AG04450 (cell line): ENCODE results near the gene TCEANC2. TPM values are rescaled to one million over a fixed set of nuclear protein-coding genes. Genes with fewer than 3 reads are reported as not detected.

ENCODE experiments used
- CTCF ChIA-PET: fragments of 300-600, 350-600 bp; formaldehyde crosslinking; extraction: SDS; loops from one replicate; lab custom pipeline; 2022; ENCODE audit warnings: antibody characterized with exemption, inconsistent platforms; lab: Charles Lee
- POLR2A ChIA-PET: fragments of 350-600 bp; formaldehyde crosslinking; extraction: SDS; loops from one replicate; lab custom pipeline; 2021; ENCODE audit warnings: antibody characterized with exemption, inconsistent platforms; lab: Yijun Ruan, JAX
- DNase-seq: peaks from one replicate; pipeline ENCODE4 v3.0.0-alpha.2; 2011; ENCODE audit warnings: low read depth, low spot score
- H3K27ac ChIP-seq: one replicate; pipeline ENCODE4 v1.5.1; 2012; ENCODE audit warnings: low read depth, low read length, control low read depth
- H3K27me3 ChIP-seq: one replicate; pipeline ENCODE4 v1.6.0; 2012; ENCODE audit warnings: low read length; ENCODE audit not compliant: control insufficient read depth, insufficient read depth
- H3K4me3 ChIP-seq: 2 replicates; pipeline ENCODE4 v1.5.1; 2011; ENCODE audit warnings: mild to moderate bottlenecking, low read depth, low read length, control low read depth
- H3K9me3 ChIP-seq: 2 replicates; pipeline ENCODE4 v1.5.1; 2012; ENCODE audit warnings: low read length; ENCODE audit not compliant: control insufficient read depth, insufficient read depth
- CTCF ChIP-seq: IDR thresholded peaks from 2 replicates; pipeline ENCODE4 v1.5.1; 2011; ENCODE audit warnings: low read depth, low read length, control low read depth, inconsistent platforms
- polyA plus RNA-seq: library from polyadenylated mRNA; depleted of rRNA; stranded (reverse); fragments of >200 nt; gene quantifications from 2 replicates; pipeline ENCODE4 v1.2.3, GENCODE V29; 2011

TCEANC2 gene
- polyA plus RNA-seq, 1 experiment, result 4.3 TPM

GRCh38 chr1:54077359-54077758 is 24.0 kb downstream of the TCEANC2 start:
- no peak for TF ChIP-seq CTCF
- Histone ChIP-seq H3K27me3 (no peaks in the 10 kb centered on the region), H3K27ac (no peak overlapping the region), H3K4me3 (no peak overlapping the region), H3K9me3 (no peaks in the 10 kb centered on the region)
- DNase-seq, result no peak
- CTCF ChIA-PET, result interaction anchor here (0.5 to 1.0 kb wide), 2 partner anchors 28 to 732 kb away, joined by 3 read pairs; no protein-coding TSS in a partner anchor
- POLR2A ChIA-PET, result no interaction called here

GRCh38 chr1:54080598-54081049 is 27.2 kb downstream of the TCEANC2 start:
- TF ChIP-seq CTCF, result no peak
- no peak for DNase-seq
- CTCF ChIA-PET, result interaction anchor here (1.0 to 2.8 kb wide), 4 partner anchors 9 to 220 kb away, joined by 3 to 18 read pairs (median 6); no protein-coding TSS in a partner anchor
- Histone ChIP-seq H3K4me3 (no peak overlapping the region), H3K27ac (no peak overlapping the region), H3K27me3 (no peaks in the 10 kb centered on the region), H3K9me3 (no peaks in the 10 kb centered on the region)
- POLR2A ChIA-PET, result no interaction called here

DNA sequence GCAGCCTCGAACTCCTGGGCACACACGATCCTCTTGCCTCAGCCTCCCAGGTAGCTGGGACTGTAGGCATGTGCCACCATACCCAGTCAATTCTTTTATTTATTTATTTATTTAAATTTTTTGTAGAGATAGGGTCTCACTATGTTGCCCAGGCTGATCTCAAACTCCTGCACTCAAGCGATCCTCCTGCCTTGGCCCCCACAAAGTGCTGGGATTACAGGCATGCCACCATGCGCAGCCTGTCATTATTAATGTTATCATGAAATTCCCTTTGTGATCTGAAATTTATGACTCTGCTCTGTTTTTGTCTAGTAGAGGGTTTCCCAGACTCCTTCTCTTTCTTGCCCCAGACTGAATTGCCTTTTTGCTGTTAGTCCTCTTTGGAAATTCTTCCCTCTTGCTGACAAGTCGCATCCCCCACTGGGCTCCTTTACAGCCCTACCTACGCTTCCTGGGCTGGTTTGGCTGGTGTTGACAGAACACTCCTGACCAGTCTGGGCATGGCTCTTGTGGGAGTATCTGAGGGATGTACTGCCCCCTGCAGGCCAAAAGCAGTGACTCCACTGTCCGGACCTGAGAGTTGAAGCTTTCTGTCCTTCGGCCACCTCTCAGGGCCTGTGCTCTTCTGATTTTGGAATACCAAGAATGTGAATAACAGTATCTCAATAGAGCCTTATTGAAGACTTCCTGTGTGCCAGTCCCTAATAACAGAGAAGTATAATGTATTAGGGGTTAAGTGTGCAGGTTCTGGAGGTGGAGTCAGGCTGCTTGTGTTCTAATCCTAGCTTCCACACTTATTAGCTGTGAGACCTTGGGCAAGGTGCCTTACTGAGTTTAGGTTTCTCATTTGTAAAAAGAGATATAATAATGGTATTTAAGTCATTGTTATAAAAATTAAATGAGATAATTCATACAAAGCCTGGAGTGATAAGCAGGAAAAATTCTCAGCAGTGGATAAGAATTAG is 28.2 kb downstream of the TCEANC2 start:
- H3K4me3 ChIP-seq, result no peak overlapping the region
- H3K9me3 ChIP-seq, result no peaks in the 10 kb centered on the region
- ChIA-PET POLR2A (no interaction called here), CTCF (interaction anchor here (0.5 to 2.8 kb wide), 21 partner anchors 8 to 566 kb away, joined by 3 to 18 read pairs (median 4); partner anchors contain the start of gene TMEM59)
- DNase-seq, result peak; percentile 23
- H3K27ac ChIP-seq, result no peak overlapping the region
- TF ChIP-seq CTCF, result peak; percentile 74
- H3K27me3 ChIP-seq, result no peaks in the 10 kb centered on the region

DNA sequence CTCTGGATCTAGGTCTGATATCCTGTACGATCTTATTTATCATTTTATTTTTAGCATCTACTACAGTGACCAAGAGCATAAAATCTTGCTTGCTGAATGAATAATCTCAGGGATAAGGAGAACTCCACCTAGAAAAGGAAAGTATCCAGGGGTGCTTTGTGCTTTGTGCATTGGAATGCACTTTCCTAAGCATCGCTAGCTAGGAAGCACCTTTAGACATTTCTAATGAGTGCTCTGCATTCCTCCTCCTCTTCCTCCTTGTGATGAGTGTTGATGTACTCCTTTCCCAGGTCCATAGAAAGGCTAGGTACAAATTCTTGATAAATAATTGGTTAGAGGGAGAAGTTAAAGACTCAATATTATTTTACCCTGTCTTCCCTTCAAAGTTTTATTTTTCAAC is 31.4 kb downstream of the TCEANC2 start:
- ChIA-PET CTCF (interaction anchor here (1.2 kb wide), 3 partner anchors 10 to 224 kb away, joined by 3 to 4 read pairs (median 4); no protein-coding TSS in a partner anchor), POLR2A (no interaction called here)
- H3K27me3 ChIP-seq, result no peaks in the 10 kb centered on the region
- H3K4me3 ChIP-seq, result no peak overlapping the region
- H3K27ac ChIP-seq, result no peak overlapping the region
- TF ChIP-seq CTCF, result no peak
- no peaks in the 10 kb centered on the region for H3K9me3 ChIP-seq
- no peak for DNase-seq

GRCh38 chr1:54086754-54087153 is 33.3 kb downstream of the TCEANC2 start:
- Histone ChIP-seq H3K4me3 (no peak overlapping the region), H3K9me3 (no peaks in the 10 kb centered on the region), H3K27me3 (no peaks in the 10 kb centered on the region), H3K27ac (no peak overlapping the region)
- no peak for TF ChIP-seq CTCF
- DNase-seq, result no peak
- POLR2A ChIA-PET, result no interaction called here
- CTCF ChIA-PET, result interaction anchor here (0.7 to 4.2 kb wide), 3 partner anchors 35 to 403 kb away, joined by 3 to 13 read pairs (median 3); no protein-coding TSS in a partner anchor
